NT2/D1 (cell line): Measurements from ENCODE around the gene SCNM1.

ENCODE experiments used
- DNase-seq: peaks from one replicate; pipeline ENCODE4 v3.0.0-alpha.2; 2011; ENCODE audit warnings: low read depth, low spot score
- H3K27me3 ChIP-seq: 2 replicates; pipeline ENCODE4 v1.6.0; 2011; ENCODE audit warnings: mild to moderate bottlenecking; ENCODE audit not compliant: insufficient read length, insufficient read depth
- H3K36me3 ChIP-seq: 2 replicates; pipeline ENCODE4 v1.6.1; 2011; ENCODE audit warnings: mild to moderate bottlenecking, low read length, mixed read lengths; ENCODE audit not compliant: insufficient read depth, insufficient read length
- H3K4me1 ChIP-seq: 2 replicates; pipeline ENCODE4 v1.5.1; 2011; ENCODE audit not compliant: insufficient read depth, insufficient read length
- H3K4me3 ChIP-seq: 2 replicates; pipeline ENCODE4 v1.5.1; 2011; ENCODE audit warnings: low read depth; ENCODE audit not compliant: insufficient read length
- H3K9ac ChIP-seq: 2 replicates; pipeline ENCODE4 v1.6.0; 2011; ENCODE audit warnings: low read depth; ENCODE audit not compliant: insufficient read length
- H3K9me3 ChIP-seq: 2 replicates; pipeline ENCODE4 v1.5.1; 2011; ENCODE audit warnings: mild to moderate bottlenecking, low read length; ENCODE audit not compliant: insufficient read depth
- SUZ12 ChIP-seq: IDR thresholded peaks from 2 replicates; pipeline ENCODE4 v1.6.1; 2011; ENCODE audit not compliant: insufficient read length, insufficient read depth; ENCODE audit errors: extremely low read depth
- YY1 ChIP-seq: IDR thresholded peaks from 2 replicates; pipeline ENCODE4 v1.6.1; 2011; ENCODE audit not compliant: insufficient read length, insufficient read depth
- ZNF274 ChIP-seq: IDR thresholded peaks from 2 replicates; pipeline ENCODE4 v1.6.1; 2011; ENCODE audit warnings: mild to moderate bottlenecking, low read depth, low read length

Gene SCNM1

GRCh38 chr1:151143986-151144385, 22.0 kb upstream of the SCNM1 start:
- Histone ChIP-seq H3K4me1 (peaks cover 30% of the 10 kb centered on the region), H3K27me3 (peaks cover 10% of the 10 kb centered on the region), H3K9ac (no peak overlapping the region), H3K4me3 (no peak overlapping the region), H3K9me3 (no peaks in the 10 kb centered on the region), H3K36me3 (peaks cover 22% of the 10 kb centered on the region)
- peak; percentile 75 for DNase-seq
- TF ChIP-seq SUZ12: no peak
- TF ChIP-seq YY1: no peak
- no peak for TF ChIP-seq ZNF274

DNA sequence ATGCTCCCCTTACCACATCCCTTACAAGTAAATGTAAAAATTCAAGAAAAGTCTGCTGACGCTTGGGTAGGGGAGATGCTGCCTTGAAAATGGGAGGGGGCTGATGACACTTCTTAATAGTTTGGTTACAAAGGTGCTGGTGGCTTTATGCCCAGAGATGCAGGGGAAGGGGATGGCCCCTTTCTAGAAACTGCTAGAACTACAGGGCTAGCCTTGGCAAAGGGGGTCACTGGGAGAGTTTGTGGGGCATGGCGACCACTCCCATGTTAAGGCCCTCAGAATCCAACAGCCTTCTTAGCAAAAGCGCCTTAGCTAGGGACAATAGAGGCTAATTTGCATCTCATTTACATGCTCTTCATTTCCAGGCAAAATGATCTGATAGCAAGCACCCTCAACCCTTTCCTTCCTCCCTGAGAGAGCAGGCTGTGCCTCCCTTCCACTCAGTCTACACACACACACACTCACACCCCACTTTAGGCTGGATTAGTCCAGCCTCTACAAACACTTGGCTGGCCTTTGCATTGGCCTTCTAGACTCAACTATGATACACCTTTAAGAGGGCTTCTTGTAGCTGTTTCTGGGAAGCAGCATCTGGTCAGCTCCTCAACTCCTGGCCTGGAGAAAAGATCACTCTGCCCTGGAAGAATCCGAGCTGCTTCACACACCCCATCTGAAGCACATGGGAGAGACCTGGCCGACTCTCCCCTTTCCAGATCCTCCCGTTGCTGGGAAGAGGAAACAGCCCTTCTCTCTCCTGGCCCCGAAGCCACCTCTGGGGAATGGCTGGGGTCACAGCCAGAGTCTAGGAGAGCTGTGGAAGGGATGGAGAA, 21.3 kb upstream of the SCNM1 start:
- Histone ChIP-seq H3K36me3 (peaks cover 15% of the 10 kb centered on the region), H3K9me3 (no peaks in the 10 kb centered on the region), H3K4me3 (peak overlapping the region; percentile 82), H3K27me3 (peaks cover 10% of the 10 kb centered on the region), H3K9ac (peak overlapping the region; percentile 89), H3K4me1 (peaks cover 30% of the 10 kb centered on the region)
- no peak for DNase-seq
- TF ChIP-seq SUZ12 (no peak), ZNF274 (no peak), YY1 (no peak)

DNA sequence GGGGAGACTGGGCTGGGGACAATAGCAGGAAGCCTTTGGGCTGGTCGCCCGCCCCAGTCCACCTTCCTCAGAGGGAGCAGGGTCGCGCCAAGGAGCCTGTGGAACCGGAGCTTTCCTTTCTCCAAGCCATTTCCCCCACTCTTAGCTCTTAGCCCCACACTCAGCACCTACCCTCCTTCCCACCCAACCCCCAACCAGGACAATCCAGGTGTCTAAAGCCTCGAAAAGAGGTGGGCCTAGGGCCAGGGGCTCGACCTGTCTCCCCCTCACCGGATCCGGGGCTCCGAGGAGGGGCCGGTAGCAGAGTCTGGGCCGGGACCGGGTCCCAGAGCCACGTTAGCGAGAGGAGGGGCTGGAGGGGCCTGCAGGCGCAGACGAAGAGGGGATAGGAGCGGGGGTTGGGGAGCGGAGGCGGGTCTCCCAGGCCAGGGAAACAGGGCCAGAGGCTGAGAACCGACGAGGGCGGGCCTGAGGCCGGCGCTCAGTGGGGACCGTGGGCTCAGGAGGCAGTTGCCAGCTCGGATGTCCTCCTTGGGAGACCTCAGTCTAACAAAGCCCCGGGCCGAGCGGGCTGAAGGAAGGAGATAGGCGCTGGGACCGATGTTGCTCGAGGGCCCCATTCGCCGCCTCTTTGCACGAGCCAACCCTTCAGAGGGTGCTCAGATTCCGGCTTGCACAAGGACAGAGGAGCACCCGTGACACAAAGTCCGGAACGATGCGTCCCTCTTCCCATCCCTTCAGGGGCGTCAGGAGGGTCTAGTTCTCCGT, 20.5 kb upstream of the SCNM1 start:
- Histone ChIP-seq H3K4me3 (peak overlapping the region; percentile 82), H3K36me3 (peaks cover 8% of the 10 kb centered on the region), H3K27me3 (peaks cover 10% of the 10 kb centered on the region), H3K9ac (peak overlapping the region; percentile 89), H3K9me3 (no peaks in the 10 kb centered on the region), H3K4me1 (peaks cover 30% of the 10 kb centered on the region)
- no peak for DNase-seq
- TF ChIP-seq ZNF274: no peak
- TF ChIP-seq YY1: no peak
- no peak for TF ChIP-seq SUZ12

DNA sequence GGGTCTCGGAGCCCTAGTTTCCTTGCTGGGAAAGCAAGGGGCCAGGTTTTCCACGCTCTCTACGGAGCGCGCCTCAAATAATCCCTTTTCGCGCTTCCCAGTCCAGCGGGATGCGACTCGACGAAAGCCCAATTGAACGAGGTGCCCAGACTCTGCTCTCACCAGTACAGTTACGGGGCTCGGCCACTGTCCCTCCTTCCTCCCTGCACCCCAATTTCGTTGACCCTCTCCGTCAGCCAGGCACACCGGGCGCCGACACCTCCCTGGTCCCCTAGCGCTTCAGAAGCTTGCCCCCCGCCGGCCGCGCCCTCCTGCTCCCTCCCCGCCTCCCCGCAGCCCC, 19.9 kb upstream of the SCNM1 start:
- Histone ChIP-seq H3K9ac (peak overlapping the region; percentile 89), H3K4me1 (peaks cover 30% of the 10 kb centered on the region), H3K4me3 (peak overlapping the region; percentile 82), H3K36me3 (peaks cover 8% of the 10 kb centered on the region), H3K27me3 (peaks cover 10% of the 10 kb centered on the region), H3K9me3 (no peaks in the 10 kb centered on the region)
- TF ChIP-seq ZNF274 (no peak), SUZ12 (no peak), YY1 (no peak)
- no peak for DNase-seq

GRCh38 chr1:151146412-151147131, 19.4 kb upstream of the SCNM1 start, which contains the start of gene SEMA6C:
Gene SEMA6C (minus strand): TSS chr1:151146631. CDS start chr1:151142621, 4,010 bp downstream.
- H3K4me1 ChIP-seq: peaks cover 30% of the 10 kb centered on the region
- H3K27me3 ChIP-seq: peaks cover 10% of the 10 kb centered on the region
- DNase-seq: peak; percentile 91
- TF ChIP-seq ZNF274 (no peak), YY1 (no peak), SUZ12 (no peak)
- H3K36me3 ChIP-seq: peaks cover 8% of the 10 kb centered on the region
- H3K4me3 ChIP-seq: peak within 1 kb of the TSS; percentile 82
- H3K9ac ChIP-seq: peak within 1 kb of the TSS; percentile 89
- H3K9me3 ChIP-seq: no peaks in the 10 kb centered on the region

DNA sequence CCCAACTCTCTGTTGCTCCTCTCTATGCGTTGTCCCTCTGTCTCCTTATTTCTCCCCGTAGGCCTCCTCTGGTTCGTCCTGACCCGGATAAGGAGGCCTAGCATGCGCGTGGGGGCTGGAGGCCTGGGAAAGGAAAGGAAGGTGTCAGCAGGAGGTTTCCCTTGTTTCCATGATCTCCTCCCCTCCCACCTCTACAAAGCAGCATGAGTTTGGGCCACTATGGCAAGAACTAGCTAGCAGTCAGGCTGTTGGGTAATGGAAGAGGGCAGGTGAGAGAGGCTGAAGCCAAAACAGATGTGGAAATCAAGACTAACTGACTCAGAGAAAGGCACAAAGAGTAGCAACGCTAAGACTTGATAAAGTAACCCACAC, 18.8 kb upstream of the SCNM1 start:
- Histone ChIP-seq H3K9me3 (no peaks in the 10 kb centered on the region), H3K4me3 (peak overlapping the region; percentile 46), H3K4me1 (peaks cover 30% of the 10 kb centered on the region), H3K27me3 (peaks cover 10% of the 10 kb centered on the region), H3K36me3 (peaks cover 7% of the 10 kb centered on the region), H3K9ac (peak overlapping the region; percentile 59)
- TF ChIP-seq YY1 (no peak), SUZ12 (no peak), ZNF274 (no peak)
- DNase-seq: no peak

DNA sequence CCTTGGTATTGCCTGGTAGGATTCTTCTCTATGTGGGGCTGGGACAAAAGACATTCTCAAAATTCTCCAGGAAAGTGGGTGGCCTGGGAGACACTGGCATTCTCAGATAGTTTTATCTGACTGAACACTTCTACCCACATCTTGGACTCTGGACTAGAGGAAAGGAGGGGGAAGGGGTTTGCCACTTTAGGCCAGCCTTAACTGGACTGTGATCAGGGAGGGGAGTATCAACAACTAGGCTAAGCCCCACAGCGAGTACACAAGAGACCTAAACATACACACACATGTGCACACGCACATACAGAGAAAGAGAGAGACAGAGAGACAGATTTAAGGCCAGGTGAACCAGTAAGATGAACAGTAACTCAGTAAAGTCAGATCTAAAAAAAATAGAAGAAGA, 18.3 kb upstream of the SCNM1 start:
- Histone ChIP-seq H3K9me3 (no peaks in the 10 kb centered on the region), H3K4me1 (peaks cover 30% of the 10 kb centered on the region), H3K9ac (no peak overlapping the region), H3K36me3 (peaks cover 1% of the 10 kb centered on the region), H3K27me3 (peaks cover 10% of the 10 kb centered on the region), H3K4me3 (no peak overlapping the region)
- no peak for TF ChIP-seq ZNF274
- no peak for TF ChIP-seq YY1
- no peak for TF ChIP-seq SUZ12
- no peak for DNase-seq
